ENCODE measurements around the gene ZBTB20.

DNA sequence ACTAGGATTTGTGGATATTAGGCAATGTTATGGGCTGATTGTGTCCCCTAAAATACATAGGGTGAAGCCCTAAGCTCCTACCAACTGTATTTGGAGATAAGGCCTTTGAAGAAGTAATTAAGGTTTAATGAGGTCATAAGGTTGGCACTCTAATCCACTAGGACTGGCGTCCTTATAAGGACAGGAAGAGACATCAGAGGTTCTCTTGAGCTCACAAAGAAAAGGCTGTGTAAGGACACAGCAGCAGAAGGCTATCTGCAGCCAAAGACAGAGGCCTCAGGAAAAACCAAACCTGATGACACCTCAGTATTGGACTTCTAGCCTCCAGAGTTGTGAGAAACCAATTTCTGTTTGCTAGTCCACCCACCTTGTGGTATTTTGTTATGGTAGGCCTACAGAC is 416.7 kb downstream of the ZBTB20 start:
- TF ChIP-seq EZH2 (optimal IDR thresholded peaks at IDR 0.05; ENCODE audit: low read depth, low read length): no peak
- TF ChIP-seq, protein P1, sequence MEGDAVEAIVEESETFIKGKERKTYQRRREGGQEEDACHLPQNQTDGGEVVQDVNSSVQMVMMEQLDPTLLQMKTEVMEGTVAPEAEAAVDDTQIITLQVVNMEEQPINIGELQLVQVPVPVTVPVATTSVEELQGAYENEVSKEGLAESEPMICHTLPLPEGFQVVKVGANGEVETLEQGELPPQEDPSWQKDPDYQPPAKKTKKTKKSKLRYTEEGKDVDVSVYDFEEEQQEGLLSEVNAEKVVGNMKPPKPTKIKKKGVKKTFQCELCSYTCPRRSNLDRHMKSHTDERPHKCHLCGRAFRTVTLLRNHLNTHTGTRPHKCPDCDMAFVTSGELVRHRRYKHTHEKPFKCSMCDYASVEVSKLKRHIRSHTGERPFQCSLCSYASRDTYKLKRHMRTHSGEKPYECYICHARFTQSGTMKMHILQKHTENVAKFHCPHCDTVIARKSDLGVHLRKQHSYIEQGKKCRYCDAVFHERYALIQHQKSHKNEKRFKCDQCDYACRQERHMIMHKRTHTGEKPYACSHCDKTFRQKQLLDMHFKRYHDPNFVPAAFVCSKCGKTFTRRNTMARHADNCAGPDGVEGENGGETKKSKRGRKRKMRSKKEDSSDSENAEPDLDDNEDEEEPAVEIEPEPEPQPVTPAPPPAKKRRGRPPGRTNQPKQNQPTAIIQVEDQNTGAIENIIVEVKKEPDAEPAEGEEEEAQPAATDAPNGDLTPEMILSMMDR (IDR thresholded peaks at IDR 0.05; ENCODE audit: low read length): no peak

All from MM.1S (cell line).